Kidney (tissue), 14 donors: Measurements from ENCODE around the gene IFT88. TPM values are rescaled to one million over a fixed set of nuclear protein-coding genes. Genes with fewer than 3 reads are reported as not detected.
A peak's percentile ranks its signal among the peaks of the same experiment; 100 is the strongest.

ENCODE experiments used
- DNase-seq, 5 donors: peaks; one replicate each; pipeline ENCODE4 v3.0.0-alpha.2; 2013 to 2020
- FAIRE-seq: peaks from 2 replicates; lab custom pipeline; 2012; peaks lifted over from hg19 to GRCh38; lab: Jason Lieb, UNC
- H3K27ac ChIP-seq, 2 donors: one replicate each; pipeline ENCODE4 v1.7.0; 2013; ENCODE audit warnings: low read depth in 2 of 2, low read length in 2 of 2, inconsistent platforms in 1 of 2
- H3K27me3 ChIP-seq: one replicate; pipeline ENCODE4 v1.7.1; 2013; ENCODE audit warnings: low read length, inconsistent platforms; ENCODE audit not compliant: control insufficient read depth, insufficient read depth
- H3K36me3 ChIP-seq, 3 donors: one replicate each; pipeline versions ENCODE4 v1.7.0 to v1.7.1; 2013; ENCODE audit warnings: low read length in 3 of 3, control low read depth in 1 of 3, inconsistent platforms in 1 of 3; ENCODE audit not compliant: insufficient read depth in 3 of 3, control insufficient read depth in 2 of 3
- H3K4me1 ChIP-seq, 3 donors: one replicate each; pipeline versions ENCODE4 v1.7.0 to v1.7.1; 2013; ENCODE audit warnings: low read length in 3 of 3, inconsistent platforms in 1 of 3, low read depth in 1 of 3; ENCODE audit not compliant: control insufficient read depth in 2 of 3, insufficient read depth in 2 of 3
- H3K4me3 ChIP-seq, 3 donors: one replicate each; pipeline versions ENCODE4 v1.7.0 to v1.8.1; 2013; ENCODE audit warnings: low read length in 3 of 3, control low read depth in 1 of 3, inconsistent platforms in 1 of 3
- H3K9ac ChIP-seq, 3 donors: one replicate each; pipeline versions ENCODE4 v1.7.0 to v1.7.1; 2013; ENCODE audit warnings: low read length in 3 of 3, control low read depth in 1 of 3, inconsistent platforms in 1 of 3
- H3K9me3 ChIP-seq, 3 donors: one replicate each; pipeline versions ENCODE4 v1.7.0 to v1.7.1; 2013; ENCODE audit warnings: low read length in 3 of 3, control low read depth in 1 of 3, inconsistent platforms in 1 of 3; ENCODE audit not compliant: control insufficient read depth in 2 of 3, insufficient read depth in 1 of 3
- CTCF ChIP-seq: IDR thresholded peaks from 3 replicates; pipeline ENCODE4 v1.5.1; 2012; ENCODE audit warnings: mild to moderate bottlenecking, moderate library complexity, borderline replicate concordance; ENCODE audit not compliant: insufficient read depth; ENCODE audit errors: extremely low read depth
- intact Hi-C: fragments of 100-400 bp; cut with DNase I; formaldehyde crosslinking; loops from one replicate; pipeline ENCODE4 v1.11.1; 2022
- polyA plus RNA-seq: library from polyadenylated mRNA; stranded (reverse); fragments of 350-450 nt; fragmentation: Illumina TruSeq; extraction: RNeasy Lipid Tissue Mini Kit (QIAGEN cat#74804); gene quantifications from one replicate; pipeline ENCODE4 v1.2.3, GENCODE V29; 2014; ENCODE audit warnings: low read depth, low replicate concordance; ENCODE audit not compliant: insufficient read depth
- total RNA-seq: library from RNA; stranded (reverse); fragmentation: NEBNext Ultra II Directional; extraction: Animal tissue kit (Norgen Biotek cat#: 25700); gene quantifications from one replicate; pipeline ENCODE4 v1.2.1, GENCODE V29; 2021
- donor health status: control.
- donor health status: control.
- donor health status: control.
- donor health status: control.
- donor health status: control.
- donor health status: DM: yes; HTN: yes; CAD: no.
- donor health status: Normal renal cell carcinoma (clear cell type).

Gene IFT88
- total and polyA plus RNA-seq, 2 donors from 2014 or later: 20.2 to 30.3 TPM

- DNase-seq (peak in 1 of 5 donors; percentile 61), FAIRE-seq (peak; percentile 58)
- no peak for TF ChIP-seq CTCF
- Histone ChIP-seq H3K9ac (no peak overlapping the region), H3K27ac (peak overlapping the region; percentile 14 to 38), H3K27me3 (no peaks in the 10 kb centered on the region), H3K4me3 (no peak overlapping the region), H3K4me1 (peaks cover 0 to 6% (median 5%) of the 10 kb centered on the region in 3 donors), H3K36me3 (no peaks in the 10 kb centered on the region), H3K9me3 (no peaks in the 10 kb centered on the region)
- intact Hi-C loops: no loop called here
These were observed 19.5 kb upstream of the IFT88 start for GRCh38 chr13:20547479-20547908.

GRCh38 chr13:20550799-20551198, 16.2 kb upstream of the IFT88 start:
- no peak for FAIRE-seq

GRCh38 chr13:20553311-20553710, 13.6 kb upstream of the IFT88 start:
- H3K27ac ChIP-seq: peak overlapping the region; percentile 3 to 77
- H3K27me3 ChIP-seq: no peaks in the 10 kb centered on the region
- no peak for FAIRE-seq
- peaks cover 0 to 11% (median 2%) of the 10 kb centered on the region in 3 donors for H3K4me1 ChIP-seq
- no peak overlapping the region for H3K9ac ChIP-seq
- peak in 3 of 5 donors; percentile 58 to 63 (median 61) for DNase-seq
- H3K36me3 ChIP-seq: no peaks in the 10 kb centered on the region
- TF ChIP-seq CTCF: no peak
- H3K4me3 ChIP-seq: no peak overlapping the region
- H3K9me3 ChIP-seq: no peaks in the 10 kb centered on the region
- intact Hi-C loops: no loop called here

More at GRCh38 chr13:20550799-20551198, 16.2 kb upstream of the IFT88 start:
- Histone ChIP-seq H3K27ac (no peak overlapping the region), H3K4me3 (no peak overlapping the region), H3K4me1 (peaks cover 0 to 11% (median 6%) of the 10 kb centered on the region in 3 donors), H3K9me3 (no peaks in the 10 kb centered on the region), H3K9ac (no peak overlapping the region), H3K36me3 (no peaks in the 10 kb centered on the region), H3K27me3 (no peaks in the 10 kb centered on the region)
- intact Hi-C loops: no loop called here
- TF ChIP-seq CTCF: no peak
- peak in 1 of 5 donors; percentile 21 for DNase-seq

GRCh38 chr13:20558982-20559381, 8.0 kb upstream of the IFT88 start:
- H3K4me3 ChIP-seq: no peak overlapping the region
- DNase-seq (no peak), FAIRE-seq (no peak)
- peaks cover 0 to 19% (median 5%) of the 10 kb centered on the region in 3 donors for H3K4me1 ChIP-seq
- no peaks in the 10 kb centered on the region for H3K36me3 ChIP-seq
- no peaks in the 10 kb centered on the region for H3K9me3 ChIP-seq
- H3K27ac ChIP-seq: peak overlapping the region; percentile 80 to 91
- no peaks in the 10 kb centered on the region for H3K27me3 ChIP-seq
- peak overlapping the region in 1 of 3 donors; percentile 49 for H3K9ac ChIP-seq
- TF ChIP-seq CTCF: no peak
- intact Hi-C loops: no loop called here
